HG03571 (cell line): ENCODE data around the gene APOL1.
"Not testable (repeated sequence)": the region's sequence is repeated elsewhere in the genome, so short reads cannot be mapped to it uniquely, and the experiment has no call there.

Experiments used
- ATAC-seq: cut with Tn5 transposase; IDR thresholded peaks from one replicate; pipeline ENCODE4 v1.9.1; 2021; ENCODE audit not compliant: unreplicated experiment

APOL1 gene

DNA sequence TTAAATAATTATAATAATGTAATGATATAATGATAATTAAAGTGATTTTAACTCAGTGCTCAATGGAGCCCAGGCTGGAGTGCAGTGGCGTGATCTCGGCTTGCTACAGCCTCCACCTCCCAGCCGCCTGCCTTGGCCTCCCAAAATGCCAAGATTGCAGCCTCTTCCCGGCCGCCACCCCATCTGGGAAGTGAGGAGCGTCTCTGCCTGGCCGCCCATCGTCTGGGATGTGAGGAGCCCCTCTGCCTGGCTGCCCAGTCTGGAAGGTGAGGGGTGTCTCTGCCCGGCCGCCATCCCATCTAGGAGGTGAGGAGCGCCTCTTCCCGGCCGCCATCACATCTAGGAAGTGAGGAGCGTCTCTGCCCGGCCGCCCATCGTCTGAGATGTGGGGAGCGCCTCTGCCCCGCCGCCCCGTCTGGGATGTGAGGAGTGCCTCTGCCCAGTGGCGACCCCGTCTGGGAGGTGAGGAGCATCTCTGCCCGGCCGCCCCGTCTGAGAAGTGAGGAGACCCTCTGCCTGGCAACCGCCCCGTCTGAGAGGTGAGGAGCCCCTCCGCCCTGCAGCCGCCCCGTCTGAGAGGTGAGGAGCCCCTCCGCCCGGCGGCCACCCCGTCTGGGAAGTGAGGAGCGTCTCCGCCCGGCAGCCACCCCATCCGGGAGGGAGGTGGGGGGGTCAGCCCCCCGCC lies 37.6 kb downstream of the APOL1 start:
- not testable (repeated sequence) for ATAC-seq

DNA sequence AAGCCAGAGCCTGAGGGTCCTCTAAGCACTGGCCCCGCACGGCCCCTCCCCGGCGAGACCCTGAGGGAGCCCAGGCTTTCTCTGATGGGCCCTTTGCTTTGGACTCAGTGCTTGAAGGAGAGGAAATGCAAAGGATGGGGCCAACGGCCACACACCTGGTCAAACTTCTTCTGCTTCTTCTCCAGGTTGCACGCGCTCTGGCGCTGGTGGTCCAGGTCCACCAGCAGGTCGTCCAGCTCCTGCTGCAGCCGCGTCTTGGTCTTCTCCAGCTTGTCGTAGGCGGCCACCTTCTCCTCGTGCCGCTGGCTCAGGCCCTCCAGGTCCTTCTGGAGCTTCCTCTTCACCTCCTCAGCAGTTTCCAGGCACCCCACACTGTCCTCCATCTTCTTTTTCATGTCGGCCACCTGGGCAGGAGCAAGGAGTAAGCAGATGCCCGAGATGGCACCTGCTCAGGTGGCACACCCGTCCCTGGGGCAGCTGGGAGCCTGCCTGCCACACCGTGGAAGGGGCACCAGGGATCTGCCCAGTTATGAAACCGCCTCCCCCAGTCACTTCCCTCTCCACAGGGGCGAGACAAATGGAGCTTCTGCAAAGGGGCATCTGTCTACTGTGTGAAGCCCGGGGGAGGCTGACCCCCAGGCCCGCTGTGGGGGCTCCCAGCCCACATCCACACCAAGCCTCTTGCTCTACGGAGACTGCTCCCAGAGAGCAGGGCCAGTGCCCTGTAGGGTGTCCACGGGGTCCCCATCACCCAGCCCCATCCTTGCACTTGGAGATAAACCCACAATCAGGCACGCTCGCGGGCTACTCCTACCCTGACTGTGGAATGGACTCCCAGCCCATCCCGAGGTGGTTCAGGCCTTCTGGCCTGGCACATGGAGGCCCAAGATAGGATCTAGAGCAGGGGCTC lies 39.2 kb downstream of the APOL1 start:
- no peak for ATAC-seq

DNA sequence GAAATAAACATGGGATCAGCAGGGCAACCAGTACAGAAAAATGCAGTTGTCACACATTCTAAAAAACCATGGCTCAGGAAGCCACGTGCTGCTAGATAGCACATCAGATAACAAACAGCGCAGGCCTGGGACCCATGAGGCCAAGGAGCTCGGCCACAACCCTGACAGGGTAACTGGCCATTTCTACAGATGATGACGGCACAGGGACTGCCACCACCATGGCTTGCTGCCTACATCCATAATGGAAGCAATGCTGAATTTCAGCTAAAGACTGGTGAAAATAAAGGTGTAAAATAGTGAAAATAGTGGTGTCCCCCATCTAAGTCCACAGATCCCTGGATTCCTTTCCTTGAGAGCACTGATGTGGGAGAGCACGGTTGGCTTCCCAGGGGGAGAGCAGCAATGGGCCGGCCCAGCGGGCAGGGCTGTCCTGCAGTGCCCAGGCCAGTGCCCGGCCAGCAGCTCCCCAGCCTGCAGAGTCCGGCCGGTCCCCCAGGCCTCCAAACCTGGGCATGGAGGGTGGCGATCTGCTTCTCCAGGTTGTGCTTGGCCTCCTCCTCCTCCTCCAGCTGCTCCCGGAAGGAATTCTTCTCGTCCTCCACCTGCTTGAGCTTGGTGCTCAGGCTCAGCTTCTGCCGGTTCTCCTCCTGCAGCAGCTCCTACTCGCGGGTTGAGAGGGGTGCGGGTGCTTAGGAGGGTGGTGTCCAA lies 40.0 kb downstream of the APOL1 start:
- ATAC-seq, result no peak

DNA sequence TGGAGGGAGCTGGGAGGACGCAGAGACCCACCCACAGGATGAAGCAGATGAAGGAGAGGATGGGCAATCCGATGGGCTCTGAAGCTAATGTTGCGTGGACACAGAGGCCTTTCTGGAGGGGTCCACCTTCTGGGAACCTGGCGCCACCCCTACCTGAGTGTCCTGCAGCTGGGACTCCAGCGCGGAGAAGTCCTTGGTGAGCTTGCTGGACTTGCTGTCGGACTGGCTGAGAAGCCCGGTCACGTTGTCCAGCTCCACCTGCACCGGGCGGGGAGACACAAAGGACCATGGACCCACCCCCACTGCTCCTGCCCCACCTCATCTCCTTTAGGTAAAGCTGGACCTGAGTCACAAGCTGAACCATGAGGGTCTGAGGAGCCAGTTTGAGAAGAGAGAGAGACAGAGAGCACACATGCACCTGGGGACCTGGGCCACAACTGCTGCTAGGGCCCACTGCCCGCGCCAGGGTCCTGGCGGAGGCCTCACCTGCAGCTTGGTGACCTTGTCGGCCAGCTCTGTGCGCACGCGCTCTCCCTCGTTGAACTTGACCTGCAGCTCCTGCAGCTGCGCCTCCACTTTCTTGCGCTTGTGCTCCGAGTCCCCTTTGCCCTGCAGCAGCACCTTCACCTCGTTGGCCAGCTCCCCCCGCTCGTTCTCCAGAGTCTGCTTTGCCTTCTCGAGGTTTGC lies 40.8 kb downstream of the APOL1 start:
- ATAC-seq, result no peak

DNA sequence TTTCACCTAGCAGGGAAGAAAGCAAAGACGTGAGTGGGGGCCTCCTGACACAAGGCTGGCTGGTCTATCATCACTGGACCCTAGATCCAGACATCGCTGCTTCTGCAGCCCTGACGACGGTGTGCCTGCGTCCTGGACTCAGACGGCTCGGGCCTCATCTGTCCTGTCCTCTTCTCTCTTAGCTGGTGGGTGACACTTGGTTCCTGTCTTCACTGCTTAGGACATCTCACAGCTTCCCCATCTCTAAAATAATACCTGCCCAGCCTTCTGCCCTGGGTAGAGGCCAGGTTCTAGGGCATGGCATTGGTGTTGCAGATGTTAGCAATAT lies 41.3 kb downstream of the APOL1 start:
- no peak for ATAC-seq

DNA sequence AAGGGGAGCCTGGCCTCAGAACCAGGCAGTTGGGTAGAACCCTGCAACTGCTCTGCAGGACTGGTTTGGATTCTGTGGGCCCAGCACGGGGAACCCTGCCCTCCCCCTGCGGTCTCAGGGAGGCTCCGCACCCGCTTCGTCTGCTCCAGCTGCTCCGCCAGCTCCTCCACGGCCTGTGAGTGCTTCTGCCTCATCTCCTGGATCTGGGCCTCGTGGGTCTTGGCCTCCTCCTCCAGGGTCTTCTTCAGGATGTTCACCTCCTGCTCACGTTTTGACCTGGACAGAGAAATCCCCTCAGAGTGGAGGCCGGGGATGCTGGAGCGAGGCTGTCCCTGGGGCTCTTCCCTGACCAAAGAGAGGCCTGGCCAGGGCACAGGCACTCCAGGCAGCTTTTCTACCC lies 41.9 kb downstream of the APOL1 start:
- no peak for ATAC-seq

DNA sequence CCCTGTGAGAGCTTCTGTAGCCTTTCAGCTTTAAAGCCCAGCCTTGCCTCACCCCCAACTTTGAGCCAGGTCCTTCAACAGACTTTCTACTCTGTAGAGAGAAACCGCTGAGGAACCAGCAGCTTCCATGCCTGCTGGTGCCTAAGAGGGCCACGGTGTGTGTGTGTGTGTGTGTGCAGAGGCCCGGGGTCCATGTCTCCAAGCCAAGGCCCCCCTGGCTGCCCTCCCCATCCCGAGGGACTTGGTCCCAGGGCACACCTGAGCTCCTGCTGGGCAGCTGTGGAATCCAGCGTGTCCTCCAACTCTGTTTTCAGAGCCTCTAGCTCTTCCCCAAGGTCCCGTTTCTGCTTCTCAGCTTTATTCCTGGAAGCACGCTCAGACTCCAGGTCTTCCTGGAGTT lies 42.3 kb downstream of the APOL1 start:
- ATAC-seq, result no peak

DNA sequence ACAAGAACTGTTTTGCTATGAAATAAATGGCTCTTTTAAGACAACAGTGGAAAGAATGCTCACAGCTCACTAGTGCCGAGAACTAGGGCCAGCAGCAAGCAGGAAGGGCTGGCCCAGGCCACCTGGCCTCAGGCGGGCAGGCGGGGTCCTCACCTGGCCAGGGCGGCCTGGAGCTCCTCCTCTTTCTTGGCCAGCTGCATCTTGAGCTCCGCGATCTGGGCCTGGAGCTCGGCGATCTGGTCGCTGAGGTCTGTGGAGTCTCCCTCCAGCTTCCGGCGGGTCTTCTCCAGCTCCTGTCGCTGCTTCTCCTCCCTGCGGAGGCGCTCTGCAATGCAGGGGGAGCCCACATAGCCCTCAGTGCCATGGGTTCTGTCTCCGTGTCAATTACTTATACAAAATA lies 43.8 kb downstream of the APOL1 start:
- no peak for ATAC-seq

DNA sequence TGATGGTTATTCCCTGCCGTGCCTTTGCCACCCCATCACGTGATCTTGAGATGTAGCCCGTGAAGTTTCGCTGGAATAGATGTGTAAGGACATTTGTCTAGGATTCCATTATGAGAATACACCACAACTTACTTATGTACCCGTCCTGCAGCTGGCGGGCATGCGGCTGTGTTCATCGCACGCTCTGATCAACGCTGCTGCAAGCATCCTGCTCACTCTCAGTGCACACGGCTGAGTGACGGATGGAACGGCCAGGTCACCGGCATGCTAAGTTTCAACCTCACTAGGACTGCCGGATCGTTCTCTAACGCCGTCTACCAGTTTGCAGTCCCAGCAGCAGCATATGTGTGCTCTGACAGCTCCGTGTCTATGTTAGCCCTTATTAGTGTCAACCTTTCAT lies 44.6 kb downstream of the APOL1 start:
- ATAC-seq, result no peak

DNA sequence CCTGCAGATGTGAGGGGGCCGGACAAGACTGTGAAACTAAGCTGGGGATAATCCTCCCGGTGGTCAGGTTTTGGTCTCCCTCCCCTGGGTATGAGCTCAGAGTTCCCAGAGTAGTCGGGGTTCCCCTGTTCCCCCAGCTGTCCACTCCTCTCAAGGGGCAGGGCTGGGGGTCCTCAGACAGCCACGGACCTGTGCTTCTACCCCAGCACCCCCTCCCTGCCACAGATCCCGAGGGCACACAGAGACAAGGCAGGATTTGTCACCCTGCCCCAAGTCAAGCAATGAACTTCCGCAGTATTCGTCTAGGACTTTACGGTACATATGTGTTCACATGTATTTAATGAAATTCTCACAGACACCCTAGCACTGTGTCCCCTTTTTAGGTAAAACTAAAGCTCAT lies 45.2 kb downstream of the APOL1 start:
- ATAC-seq, result no peak

DNA sequence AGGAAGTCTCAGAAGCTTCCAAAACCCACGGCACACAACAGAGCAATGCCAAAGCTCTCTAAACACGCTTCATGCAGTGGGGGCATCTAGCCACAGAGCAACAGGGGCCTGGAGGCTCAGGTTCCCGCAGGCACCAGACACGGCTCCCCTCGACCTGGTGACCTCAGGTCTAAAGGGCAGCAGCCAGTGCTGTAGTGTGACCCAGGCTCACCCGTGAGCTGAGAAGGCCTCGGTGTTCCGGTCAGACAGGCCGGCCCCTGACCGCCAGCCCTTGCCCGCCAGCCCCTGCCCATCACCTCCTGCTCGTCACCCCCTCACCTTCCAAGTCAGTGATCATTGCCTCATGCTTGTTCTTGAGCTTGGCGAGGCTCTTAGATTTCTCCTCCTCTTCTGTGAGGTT lies 45.7 kb downstream of the APOL1 start:
- ATAC-seq, result no peak

DNA sequence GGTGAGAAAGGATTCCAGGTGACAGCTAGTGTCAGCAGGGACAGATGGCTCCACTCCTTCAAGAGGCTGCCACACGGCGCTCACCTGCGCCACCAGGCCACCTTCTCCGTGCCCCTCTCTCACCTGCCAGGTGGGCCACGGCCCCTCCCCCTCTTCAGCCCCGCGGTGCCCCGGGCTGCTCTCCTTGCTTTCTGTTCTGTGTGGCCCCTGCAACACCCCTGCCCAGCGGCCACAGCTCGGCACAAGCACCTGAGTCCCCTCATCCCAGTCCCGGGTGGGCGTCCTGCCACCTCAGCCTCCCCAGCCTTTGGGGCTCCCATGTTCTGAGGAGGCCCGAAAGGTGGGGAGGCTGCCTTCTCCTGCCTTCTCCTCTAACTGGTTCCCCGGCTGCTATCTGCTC lies 46.4 kb downstream of the APOL1 start:
- ATAC-seq, result no peak

DNA sequence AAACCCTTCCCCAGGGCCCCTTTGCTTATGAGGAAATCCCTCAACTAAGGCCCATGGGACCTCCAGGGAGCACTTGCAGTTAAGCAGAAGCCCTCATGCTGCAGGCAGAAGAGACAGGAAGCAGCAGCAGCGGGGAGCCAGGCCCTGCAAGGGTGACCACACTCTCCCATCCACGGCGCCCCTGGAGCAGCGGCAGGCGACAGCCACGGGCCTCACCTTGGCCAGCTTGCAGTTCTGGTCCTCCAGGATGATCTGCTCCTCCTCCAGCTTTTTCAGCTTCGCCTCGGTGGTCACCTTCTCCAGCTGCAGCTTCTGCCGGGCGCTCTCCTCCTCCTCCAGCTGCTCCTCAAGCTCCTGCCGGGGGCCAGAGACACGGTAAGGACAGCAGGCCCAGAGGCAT lies 47.0 kb downstream of the APOL1 start:
- ATAC-seq, result no peak

DNA sequence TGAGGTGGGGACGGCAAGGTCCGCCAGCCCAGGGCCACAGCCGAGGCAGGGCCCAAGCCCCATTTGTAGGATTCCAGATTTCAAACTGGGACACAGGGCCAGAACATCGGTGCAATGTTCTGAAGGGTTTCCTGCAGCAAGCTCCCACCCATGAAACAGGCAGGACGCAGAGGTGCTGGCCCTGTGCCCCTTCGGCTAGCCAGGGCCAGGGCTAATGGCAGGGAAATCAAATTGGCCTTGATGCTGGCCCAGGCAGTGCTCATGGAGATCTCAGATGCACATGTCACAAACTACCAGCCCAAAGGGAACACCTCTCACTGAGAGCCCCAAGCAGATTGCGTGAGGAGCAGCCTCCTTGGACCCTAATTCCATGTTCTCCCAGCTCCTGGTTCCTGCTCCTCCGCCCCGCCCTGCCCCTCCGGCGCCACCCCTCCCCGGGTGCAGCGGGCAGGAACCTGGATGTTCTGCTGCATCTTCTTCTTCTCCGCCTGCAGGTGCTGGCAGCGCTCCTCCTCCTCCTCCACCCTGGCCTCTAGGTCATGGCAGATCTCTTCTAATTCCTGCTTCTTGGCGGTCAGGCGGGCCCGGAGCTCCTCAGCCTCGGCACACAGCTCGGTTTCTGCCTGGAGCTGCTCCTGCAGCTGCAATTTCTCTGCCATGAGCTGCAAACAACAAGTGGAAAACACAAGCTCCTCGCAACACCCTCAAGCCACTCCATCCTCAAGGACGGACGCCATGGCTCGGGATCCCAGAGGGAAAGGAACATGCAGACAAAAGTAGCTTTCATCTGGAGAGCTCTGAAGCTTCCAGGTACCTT lies 47.7 kb downstream of the APOL1 start:
- ATAC-seq, result no peak

DNA sequence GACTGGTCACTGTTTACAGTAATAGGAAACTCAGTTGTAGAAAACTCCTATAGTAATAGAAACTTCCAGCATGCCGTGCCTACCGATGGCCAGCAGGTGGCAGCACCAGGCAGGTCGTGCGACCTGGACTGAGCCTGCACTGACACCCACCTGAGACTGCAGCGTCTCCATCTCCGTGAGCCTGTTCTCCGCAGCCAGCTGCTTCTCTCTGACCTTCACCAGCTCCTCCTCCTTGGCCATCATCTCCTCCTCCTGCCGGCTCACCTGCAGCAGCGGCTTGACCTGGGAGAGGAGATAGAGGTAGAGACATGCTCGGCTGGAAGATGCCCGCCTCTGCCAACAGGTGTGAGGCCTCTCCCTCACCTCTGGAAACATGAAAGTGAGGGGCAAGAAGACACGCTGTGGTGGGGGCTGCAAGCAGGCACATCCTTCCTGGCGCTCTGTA lies 48.5 kb downstream of the APOL1 start:
- no peak for ATAC-seq

DNA sequence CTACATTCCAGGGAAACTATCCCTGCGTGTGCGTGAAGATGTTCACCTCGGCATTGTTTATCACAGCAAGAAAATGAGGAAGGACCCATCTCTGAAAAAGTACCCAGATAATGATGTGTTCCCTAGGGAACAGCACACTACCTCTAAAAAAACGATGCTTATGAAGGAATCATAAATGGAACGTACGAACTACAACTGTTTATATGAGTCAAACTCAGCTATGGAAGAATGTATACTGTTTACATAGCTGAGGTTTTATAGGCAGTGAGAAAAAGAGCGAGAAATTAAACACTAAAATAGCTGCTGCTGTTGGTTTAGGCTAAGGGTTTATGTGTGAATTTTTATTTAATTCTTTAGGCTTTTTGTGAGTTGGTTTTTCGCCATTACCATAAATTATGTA lies 48.9 kb downstream of the APOL1 start:
- ATAC-seq, result no peak

DNA sequence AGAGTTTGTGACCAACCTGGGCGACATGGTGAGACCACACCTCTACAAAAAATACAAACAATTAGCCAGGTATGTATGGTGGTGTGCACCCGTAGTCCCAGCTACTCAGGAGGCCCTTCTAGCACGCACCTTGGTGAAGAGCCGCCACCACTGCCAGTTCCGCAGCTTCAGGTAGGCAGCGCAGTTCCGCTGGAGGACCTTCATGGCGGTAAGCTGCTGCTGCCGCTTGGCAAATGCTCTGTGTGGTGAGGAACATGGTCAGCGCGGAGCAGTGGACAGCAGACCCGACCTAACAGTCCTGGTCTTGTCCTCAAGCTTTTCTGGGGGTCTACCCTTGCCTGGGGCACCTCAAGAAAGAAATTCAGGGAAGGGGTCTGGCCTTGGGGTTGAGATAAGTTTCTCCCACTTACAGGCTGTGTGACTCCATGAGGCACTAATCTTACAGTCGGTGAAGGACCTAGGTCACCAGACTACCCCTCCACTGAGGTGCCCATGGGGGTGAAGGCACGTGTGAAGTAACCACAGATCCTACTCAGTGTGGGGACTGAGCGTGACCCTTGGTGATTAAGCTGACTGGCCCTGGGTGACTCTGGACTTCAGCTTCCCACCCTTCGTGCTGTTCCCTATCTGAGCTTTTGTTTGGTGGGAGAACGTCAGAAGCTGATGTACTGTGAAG lies 49.6 kb downstream of the APOL1 start:
- no peak for ATAC-seq

DNA sequence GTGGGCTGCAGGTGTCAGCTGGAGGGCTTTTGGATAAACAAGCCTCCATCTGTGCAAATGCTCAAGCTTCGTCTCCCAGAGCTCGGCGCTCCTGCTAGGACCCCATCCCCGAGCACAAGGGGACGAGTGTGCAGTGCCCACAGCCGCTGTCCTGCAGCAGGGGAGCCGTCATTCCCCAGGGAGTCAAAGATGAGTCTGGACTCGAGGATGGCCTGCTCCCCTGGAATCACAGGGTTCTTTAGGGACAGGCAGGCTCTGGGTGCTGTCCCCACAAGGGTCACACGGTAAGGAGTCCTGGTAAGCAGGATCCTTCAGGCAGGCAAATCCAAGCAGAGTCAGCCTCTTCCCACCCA lies 50.2 kb downstream of the APOL1 start:
- ATAC-seq, result no peak

DNA sequence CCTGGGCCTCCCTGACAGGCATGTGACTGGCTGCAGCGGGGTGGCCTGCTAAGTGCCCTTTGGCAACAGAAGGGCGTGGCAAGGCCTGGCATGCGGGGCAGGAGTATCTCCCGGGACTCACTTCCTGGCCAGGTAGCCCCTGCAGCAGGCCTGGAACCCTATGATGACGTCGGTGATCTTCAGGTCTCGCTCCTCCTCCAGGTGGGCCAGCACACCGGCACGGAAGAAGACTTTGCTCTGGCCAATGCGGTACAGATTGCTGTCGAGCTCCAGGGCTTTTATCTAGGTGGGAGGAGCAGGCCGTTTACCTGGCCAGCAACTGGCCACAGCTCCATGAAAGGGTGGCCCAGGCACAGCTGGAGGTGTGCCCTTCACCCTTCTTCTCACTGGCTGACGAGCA lies 50.9 kb downstream of the APOL1 start:
- ATAC-seq, result no peak

DNA sequence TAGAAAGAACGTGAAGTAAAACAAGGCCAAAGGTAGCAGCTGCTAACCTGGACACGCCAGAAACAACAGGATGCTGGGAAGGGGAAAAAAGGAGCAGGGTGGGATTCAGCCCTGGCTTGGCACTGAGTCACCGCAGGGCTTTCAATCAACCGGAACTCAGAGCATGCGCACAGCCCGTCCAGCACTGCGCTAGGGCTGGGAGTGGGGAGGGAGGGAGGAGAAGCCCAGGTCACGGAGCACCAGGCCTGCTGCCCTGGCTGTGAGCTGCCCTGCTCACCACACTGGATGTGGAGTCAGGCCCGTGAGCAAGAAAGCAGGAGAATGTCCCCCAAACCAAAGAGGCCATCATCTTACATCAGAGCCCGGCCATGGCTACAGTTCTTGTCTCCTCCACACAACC lies 51.5 kb downstream of the APOL1 start:
- no peak for ATAC-seq
